GM12865 (cell line): ENCODE measurements around the gene WNT8B.

ENCODE experiments used
- DNase-seq: peaks from one replicate; pipeline ENCODE4 v3.0.0; 2010; ENCODE audit warnings: low read depth
- H3K4me3 ChIP-seq: 2 replicates; pipeline ENCODE4 v1.5.1; 2011; ENCODE audit warnings: mild to moderate bottlenecking, low read depth, low read length, control low read depth
- CTCF ChIP-seq: IDR thresholded peaks from 2 replicates; pipeline ENCODE4 v1.5.1; 2011; ENCODE audit warnings: low read length, control low read depth, low read depth, inconsistent platforms; ENCODE audit not compliant: insufficient read depth; ENCODE audit errors: missing control alignments

The WNT8B gene

GRCh38 chr10:100522945-100523344 lies 60.1 kb downstream of the WNT8B start:
- DNase-seq: no peak
- TF ChIP-seq CTCF: no peak

GRCh38 chr10:100524206-100524605 lies 61.4 kb downstream of the WNT8B start:
- H3K4me3 ChIP-seq: no peak overlapping the region
- no peak for TF ChIP-seq CTCF
- no peak for DNase-seq

More at GRCh38 chr10:100522945-100523344, 60.1 kb downstream of the WNT8B start:
- no peak overlapping the region for H3K4me3 ChIP-seq

- DNase-seq: no peak
- no peak for TF ChIP-seq CTCF
- no peak overlapping the region for H3K4me3 ChIP-seq
These were observed 61.8 kb downstream of the WNT8B start for GRCh38 chr10:100524638-100525037.

GRCh38 chr10:100528123-100528886 lies 65.5 kb downstream of the WNT8B start:
- DNase-seq: peak; percentile 46
- peak overlapping the region; percentile 66 for H3K4me3 ChIP-seq
- no peak for TF ChIP-seq CTCF

- no peak for TF ChIP-seq CTCF
- no peak for DNase-seq
- H3K4me3 ChIP-seq: peak overlapping the region; percentile 66
These were observed 66.2 kb downstream of the WNT8B start for GRCh38 chr10:100528921-100529474.

- TF ChIP-seq CTCF: no peak
- DNase-seq: peak; percentile 89
- H3K4me3 ChIP-seq: peak within 1 kb of the TSS; percentile 66
These were observed 66.9 kb downstream of the WNT8B start, which contains the start of gene NDUFB8 for GRCh38 chr10:100529475-100530298. Gene NDUFB8, minus strand, starts transcription at chr10:100529871. Its CDS starts 20 bp downstream, at chr10:100529851.
